GM12892 (cell line): ENCODE results near the gene PEAK3.
A peak's percentile ranks its signal among the peaks of the same experiment; 100 is the strongest.

Experiments used
- DNase-seq: peaks from one replicate; pipeline ENCODE4 v3.0.0; 2011; ENCODE audit not compliant: insufficient read length
- FAIRE-seq: peaks from 2 replicates; lab custom pipeline; 2011; peaks lifted over from hg19 to GRCh38; lab: Jason Lieb, UNC
- POLR2A ChIP-seq: IDR thresholded peaks from 2 replicates; pipeline ENCODE4 v1.6.1; 2011; ENCODE audit warnings: low read depth, low read length, control low read depth
- POLR2AphosphoS5 ChIP-seq: IDR thresholded peaks from 2 replicates; pipeline ENCODE4 v1.6.1; 2011; ENCODE audit warnings: low read depth, low read length, control low read depth
- TAF1 ChIP-seq: IDR thresholded peaks from 2 replicates; pipeline ENCODE4 v1.6.1; 2011; ENCODE audit warnings: low read depth, mild to moderate bottlenecking, control low read depth, low read length, borderline replicate concordance

PEAK3 gene

DNA sequence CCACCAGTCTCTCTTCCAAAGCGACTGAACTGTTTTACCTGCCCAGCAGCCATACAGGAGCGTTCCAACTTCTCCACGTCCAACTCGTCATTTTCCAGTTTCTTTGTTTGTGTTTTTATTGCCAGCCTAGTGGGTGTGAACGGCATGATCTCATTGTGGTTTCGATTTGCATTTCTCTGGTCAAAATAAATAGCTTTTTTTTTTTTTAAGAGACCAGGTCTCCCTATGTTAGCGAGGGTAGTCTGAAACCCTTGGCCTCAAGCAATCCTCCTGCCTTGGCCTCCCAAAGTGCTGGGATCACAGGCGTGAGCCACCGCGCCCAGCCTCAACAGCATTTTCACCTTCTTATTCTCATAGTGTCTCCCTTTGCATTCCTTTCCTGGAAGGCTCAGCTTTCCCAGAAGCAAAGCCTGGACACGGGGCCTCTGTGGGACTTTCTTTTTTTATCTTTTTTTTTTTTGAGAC is 21.6 kb downstream of the PEAK3 start:
- peak; percentile 54 for FAIRE-seq
- DNase-seq: no peak
- TF ChIP-seq POLR2A: no peak
- TF ChIP-seq TAF1: no peak
- TF ChIP-seq POLR2AphosphoS5: no peak

DNA sequence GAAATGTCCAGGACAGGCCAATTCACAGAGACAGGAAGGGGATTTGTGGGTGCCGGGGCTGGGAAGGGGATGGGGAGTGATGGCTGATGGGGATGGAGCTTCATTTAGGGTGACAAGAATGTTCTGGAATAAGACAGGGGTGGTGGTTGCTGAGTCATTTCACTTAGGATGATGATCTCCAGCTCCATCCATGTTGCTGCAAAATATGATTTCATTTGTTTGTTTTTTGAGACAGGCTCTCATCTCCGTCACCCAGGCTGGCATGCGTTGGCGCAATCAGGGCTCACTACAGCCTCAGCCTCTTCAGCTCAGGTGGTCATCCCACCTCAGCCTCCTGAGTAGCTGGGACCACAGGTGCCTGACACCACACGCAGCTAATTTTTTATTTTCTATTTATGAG is 22.6 kb downstream of the PEAK3 start:
- FAIRE-seq (no peak), DNase-seq (no peak)
- TF ChIP-seq POLR2A: no peak
- TF ChIP-seq POLR2AphosphoS5: no peak
- TF ChIP-seq TAF1: no peak

DNA sequence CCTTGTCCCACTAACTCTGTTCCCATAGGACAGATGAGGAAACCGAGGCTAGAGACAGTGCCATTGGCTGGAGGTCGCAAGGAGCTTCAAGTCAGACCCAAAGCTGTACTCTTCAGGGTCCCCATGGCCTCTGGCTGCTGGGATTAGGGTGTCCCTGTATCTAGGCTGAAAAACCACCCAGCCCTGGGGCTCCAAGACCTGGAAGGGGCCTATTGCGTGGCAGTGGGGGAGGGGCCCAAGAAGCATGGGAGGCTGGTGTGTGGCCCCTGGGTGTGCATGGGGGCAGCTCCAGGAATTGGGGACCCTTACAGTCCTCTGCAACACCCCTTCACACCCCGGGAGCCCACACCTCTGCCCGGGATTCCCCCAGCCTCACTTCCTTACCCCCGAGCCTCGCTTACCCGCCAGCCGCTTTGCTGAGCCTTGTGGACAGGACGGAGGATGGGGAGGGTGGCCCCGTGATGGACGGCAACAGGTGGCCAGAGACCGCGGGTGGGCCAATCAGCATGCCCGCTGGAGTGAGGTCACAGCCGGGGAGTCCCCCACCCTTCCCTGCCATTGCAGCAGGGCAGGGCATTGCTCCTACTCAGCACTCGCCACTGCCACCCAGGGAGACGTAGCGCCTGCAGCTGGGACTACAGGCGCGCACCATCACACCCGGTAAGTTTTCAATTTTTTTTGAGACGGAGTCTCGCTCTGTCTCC is 25.8 kb downstream of the PEAK3 start, which contains the start of gene JSRP1:
Gene JSRP1, minus strand, starts transcription at position 436 of the 704 bp plus-strand sequence. CDS start 1,103 bp downstream, outside the sequence.
- TF ChIP-seq POLR2AphosphoS5 (no peak), POLR2A (no peak), TAF1 (no peak)
- FAIRE-seq: peak; percentile 67
- no peak for DNase-seq

DNA sequence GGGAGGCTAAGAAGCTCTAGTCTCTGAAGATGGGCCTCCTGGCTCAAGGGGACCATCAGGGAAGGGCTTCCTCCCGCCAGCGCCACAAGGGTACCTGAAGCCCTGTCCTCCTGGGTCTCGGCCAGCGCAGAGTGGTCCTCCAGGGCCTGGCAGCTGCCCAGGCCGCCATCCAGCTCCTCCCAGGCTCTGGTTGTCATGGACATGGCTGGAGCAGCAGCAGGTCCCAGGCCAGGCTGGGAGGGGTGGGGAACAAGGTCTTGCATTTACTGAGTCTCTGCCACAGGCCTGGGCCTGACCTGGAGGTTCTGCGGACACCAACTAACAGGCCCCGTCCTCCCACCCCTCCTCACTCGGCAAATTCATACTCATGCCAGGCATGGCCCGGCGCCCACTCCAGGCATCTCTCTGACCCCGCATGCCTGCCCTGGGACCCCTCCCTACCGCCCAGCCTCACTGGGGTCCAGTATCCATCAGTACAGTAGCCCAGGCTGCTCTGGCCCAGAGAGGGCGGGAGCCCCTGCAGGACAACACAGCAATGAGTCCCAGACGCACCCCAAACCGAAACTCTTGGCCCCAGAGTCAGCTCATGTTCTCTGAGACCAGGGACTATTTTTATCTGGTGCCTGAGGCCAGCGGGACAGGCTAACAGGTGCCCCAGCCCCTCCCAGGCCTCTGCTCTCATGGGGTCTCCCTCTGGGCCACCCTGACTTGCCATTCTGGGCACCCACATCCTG is 26.7 kb downstream of the PEAK3 start:
- DNase-seq (no peak), FAIRE-seq (no peak)
- no peak for TF ChIP-seq POLR2A
- TF ChIP-seq TAF1: no peak
- no peak for TF ChIP-seq POLR2AphosphoS5

DNA sequence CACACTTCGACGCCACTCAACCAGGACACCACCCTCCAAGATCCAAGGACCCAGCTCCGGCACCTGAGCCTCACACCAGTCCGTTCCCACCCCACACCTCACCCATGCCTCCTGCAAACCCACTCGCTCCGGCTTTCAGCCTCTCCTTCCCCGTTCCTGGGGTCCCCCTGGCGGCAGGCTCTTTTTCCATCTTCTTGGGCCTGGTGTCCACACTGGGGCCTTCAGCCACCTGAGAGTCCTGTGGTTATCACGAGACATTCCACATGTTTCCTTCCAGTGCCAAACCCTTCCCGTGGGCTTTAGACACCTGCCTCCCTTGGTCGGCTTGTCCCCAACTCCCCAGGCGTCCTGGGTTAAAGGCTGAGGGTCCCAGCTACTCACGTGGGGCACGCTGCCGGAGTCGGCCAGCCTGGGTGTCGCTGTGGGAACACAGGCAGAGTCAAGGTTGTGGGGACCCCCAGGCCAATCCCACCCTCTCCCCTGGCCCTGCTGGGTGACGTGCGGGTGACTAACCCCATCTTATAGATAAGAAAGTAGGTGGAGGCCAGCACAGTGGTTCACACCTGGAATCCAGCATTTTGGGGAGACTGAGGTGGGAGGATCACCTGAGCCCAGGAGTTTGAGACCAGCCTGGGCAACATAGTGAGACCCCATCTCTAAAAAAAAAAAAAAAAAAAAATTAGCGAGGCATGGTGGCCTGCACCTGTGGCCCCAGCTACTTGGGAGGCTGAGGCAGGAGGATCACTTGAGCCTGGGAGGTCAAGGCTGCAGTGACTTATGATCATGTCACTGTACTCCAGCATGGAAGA is 27.7 kb downstream of the PEAK3 start:
- FAIRE-seq: no peak
- DNase-seq: no peak
- TF ChIP-seq TAF1 (no peak), POLR2AphosphoS5 (no peak), POLR2A (no peak)

DNA sequence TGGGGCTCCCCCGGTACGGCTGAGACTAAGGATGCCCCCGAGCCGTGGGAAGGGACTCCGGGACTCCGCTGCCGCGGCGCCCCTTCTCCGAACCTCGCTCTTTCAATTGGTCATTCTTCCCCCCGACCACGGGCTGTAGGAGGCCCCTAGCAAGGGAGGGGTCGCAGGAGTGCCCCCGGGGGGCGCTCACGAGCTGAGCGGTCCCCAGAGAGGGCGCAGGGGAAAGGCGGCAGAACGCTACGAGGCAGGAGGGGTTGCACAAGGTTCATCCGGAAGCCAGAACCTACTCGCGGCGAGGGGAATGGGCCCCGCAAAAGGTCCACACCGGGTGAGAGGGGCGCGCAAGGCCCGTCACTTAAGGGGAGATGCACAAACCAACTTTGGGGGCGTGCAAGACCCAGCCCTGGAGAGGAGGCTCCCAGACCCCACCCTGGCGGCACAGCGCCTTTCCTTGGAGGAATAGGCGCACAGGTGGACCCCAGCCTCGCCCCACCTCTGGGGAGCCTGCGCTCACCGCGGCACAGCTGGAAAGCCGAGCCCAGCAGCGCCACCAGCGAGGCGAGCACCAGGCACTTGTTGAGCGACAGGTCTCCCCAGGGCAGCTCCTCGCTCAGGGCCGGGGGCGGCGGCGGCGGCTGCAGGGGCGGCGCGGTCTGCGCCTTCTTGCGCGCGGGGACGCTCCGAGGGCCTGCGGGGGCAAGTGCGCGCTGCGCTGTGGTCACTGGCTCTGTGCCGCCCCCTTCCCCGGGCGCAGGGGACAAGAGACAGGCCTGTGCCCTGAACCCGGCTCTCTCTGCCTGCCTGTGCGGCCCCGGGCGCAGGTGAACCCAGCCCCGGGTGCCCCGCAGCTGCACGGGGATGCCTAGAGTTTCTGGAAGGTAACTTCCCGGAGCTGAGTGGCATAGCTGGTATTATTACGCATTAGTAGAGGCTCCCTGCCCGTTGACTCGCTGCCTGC is 28.6 kb downstream of the PEAK3 start:
- FAIRE-seq: no peak
- TF ChIP-seq POLR2AphosphoS5: no peak
- TF ChIP-seq POLR2A: no peak
- TF ChIP-seq TAF1: no peak
- no peak for DNase-seq

DNA sequence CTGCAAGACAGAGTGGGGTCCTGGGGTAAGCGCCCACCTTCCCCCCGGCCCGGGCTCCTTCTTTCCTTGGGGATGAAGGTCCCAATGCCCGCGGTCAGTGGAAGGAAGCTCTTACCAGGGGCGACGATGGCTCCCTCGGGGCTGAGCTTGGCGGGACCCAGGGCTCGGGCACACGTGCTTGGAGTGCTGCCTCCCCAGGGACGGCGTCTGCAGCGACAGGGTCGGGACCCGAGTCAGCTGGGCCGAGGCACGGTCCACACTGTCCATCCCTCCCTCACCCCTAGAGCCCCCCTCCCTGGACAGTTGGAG is 29.2 kb downstream of the PEAK3 start:
- TF ChIP-seq POLR2AphosphoS5 (no peak), TAF1 (no peak), POLR2A (no peak)
- DNase-seq (no peak), FAIRE-seq (no peak)

DNA sequence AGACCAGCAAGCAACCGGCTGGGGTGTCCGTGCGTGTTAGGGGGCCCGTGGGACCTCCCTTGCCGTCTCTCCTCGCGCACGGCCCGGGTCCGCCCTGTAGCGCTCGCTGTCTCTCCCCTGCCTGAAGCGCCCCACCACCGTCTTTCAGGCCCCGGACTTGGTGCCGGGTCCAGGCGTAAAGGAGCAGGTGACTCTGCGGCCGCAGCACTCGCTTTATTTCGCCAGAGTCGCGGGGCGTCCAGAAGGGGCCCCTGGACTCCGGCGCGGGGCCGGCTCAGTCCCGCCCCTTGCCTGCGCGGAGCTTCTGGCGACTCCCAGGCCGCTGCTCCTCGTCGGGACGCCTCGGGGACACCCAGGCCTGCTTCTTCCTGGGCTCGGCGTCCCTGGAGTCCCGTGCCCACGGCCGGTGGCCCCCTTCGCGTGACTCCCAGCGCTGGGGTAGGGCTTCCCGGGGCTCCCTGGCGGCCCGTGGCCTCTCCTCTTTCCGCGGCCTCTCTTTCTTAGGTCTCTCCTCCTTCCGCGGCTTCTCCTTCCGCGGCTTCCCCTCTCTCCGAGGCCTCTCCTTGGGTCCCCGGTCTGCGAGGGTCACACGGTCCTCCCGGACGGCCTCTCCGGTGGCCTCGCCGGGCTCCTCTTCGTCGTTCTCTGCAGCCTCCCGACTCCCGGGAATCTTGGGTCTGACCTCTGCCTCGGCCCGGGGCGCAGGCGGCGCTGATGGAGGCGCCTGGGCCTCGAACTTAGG is 29.7 kb downstream of the PEAK3 start:
- DNase-seq (no peak), FAIRE-seq (no peak)
- TF ChIP-seq POLR2AphosphoS5 (no peak), TAF1 (no peak)

DNA sequence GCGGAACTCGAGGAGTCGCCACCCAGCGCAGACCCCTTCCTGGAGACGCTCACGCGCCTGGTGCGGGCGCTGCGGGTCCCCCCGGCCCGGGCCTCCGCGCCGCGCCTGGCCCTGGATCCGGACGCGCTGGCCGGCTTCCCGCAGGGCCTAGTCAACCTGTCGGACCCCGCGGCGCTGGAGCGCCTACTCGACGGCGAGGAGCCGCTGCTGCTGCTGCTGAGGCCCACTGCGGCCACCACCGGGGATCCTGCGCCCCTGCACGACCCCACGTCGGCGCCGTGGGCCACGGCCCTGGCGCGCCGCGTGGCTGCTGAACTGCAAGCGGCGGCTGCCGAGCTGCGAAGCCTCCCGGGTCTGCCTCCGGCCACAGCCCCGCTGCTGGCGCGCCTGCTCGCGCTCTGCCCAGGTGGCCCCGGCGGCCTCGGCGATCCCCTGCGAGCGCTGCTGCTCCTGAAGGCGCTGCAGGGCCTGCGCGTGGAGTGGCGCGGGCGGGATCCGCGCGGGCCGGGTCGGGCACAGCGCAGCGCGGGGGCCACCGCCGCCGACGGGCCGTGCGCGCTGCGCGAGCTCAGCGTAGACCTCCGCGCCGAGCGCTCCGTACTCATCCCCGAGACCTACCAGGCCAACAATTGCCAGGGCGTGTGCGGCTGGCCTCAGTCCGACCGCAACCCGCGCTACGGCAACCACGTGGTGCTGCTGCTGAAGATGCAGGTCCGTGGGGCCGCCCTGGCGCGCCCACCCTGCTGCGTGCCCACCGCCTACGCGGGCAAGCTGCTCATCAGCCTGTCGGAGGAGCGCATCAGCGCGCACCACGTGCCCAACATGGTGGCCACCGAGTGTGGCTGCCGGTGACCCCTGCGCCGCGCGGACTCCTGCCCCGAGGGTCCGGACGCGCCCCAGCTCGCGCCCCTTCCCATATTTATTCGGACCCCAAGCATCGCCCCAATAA is 30.6 kb downstream of the PEAK3 start:
- DNase-seq: no peak
- no peak for FAIRE-seq
- TF ChIP-seq TAF1 (no peak), POLR2AphosphoS5 (no peak), POLR2A (no peak)
